IMR-90 (cell line): ENCODE data around the gene RAC2. TPM values are rescaled to one million over a fixed set of nuclear protein-coding genes. Genes with fewer than 3 reads are reported as not detected.

Experiments
- ATAC-seq: fragments of 200-7000 bp; cut with Tn5 transposase; 2 replicates; pipeline ENCODE4 v1.9.1; 2020; ENCODE audit warnings: low read depth, mild to moderate bottlenecking, moderate library complexity
- BruUV-seq: library from RNA; stranded (reverse); fragments of 400-500 nt; replicated peaks from 2 replicates; lab custom pipeline; 2021; lab: Mats Ljungman, UMichigan
- CTCF ChIA-PET: fragments of 300-600 bp; formaldehyde crosslinking; extraction: SDS; loops from one replicate; lab custom pipeline; 2021; ENCODE audit warnings: antibody characterized with exemption; lab: Yijun Ruan, JAX
- POLR2A ChIA-PET: fragments of 300-600 bp; sonication (Branson Sonifier 250); formaldehyde crosslinking; loops from one replicate; lab custom pipeline; 2022; ENCODE audit warnings: antibody characterized with exemption; ENCODE audit not compliant: unreplicated experiment; lab: Charles Lee
- DNase-seq: peaks from one replicate; pipeline ENCODE4 v3.0.0; 2013
- H2AFZ ChIP-seq: replicated peaks from 2 replicates; pipeline ENCODE3; 2013; ENCODE audit warnings: low read length, mild to moderate bottlenecking; ENCODE audit not compliant: poor library complexity
- H2AK5ac ChIP-seq: 2 replicates; pipeline ENCODE4 v1.6.1; 2013; ENCODE audit warnings: low read depth, low read length, inconsistent platforms
- H2AK9ac ChIP-seq: replicated peaks from 2 replicates; pipeline ENCODE3; 2013; ENCODE audit warnings: mild to moderate bottlenecking, low read depth, low read length, moderate library complexity; ENCODE audit not compliant: poor library complexity
- H2BK120ac ChIP-seq: 2 replicates; pipeline ENCODE4 v1.6.1; 2013; ENCODE audit warnings: low read depth, low read length, inconsistent platforms
- H2BK15ac ChIP-seq: 3 replicates; pipeline ENCODE4 v1.6.1; 2013; ENCODE audit warnings: low read depth, low read length, inconsistent platforms
- H2BK20ac ChIP-seq: 2 replicates; pipeline ENCODE4 v1.6.1; 2013; ENCODE audit warnings: low read depth, mild to moderate bottlenecking, inconsistent platforms, low read length, moderate library complexity
- H2BK5ac ChIP-seq: 2 replicates; pipeline ENCODE4 v1.6.1; 2013; ENCODE audit warnings: mild to moderate bottlenecking, low read depth, low read length, inconsistent platforms; ENCODE audit not compliant: poor library complexity, severe bottlenecking
- H3K14ac ChIP-seq: replicated peaks from 2 replicates; pipeline ENCODE4 v1.6.1; 2013; ENCODE audit warnings: low read depth, low read length, inconsistent platforms
- H3K18ac ChIP-seq: 2 replicates; pipeline ENCODE4 v1.6.1; 2013; ENCODE audit warnings: low read depth, low read length, control low read depth
- H3K23ac ChIP-seq: 2 replicates; pipeline ENCODE4 v1.6.1; 2013; ENCODE audit warnings: low read depth, low read length, inconsistent platforms
- H3K27ac ChIP-seq: 2 replicates; pipeline ENCODE4 v1.5.1; 2013; ENCODE audit warnings: mild to moderate bottlenecking, control low read depth, low read length; ENCODE audit not compliant: insufficient read depth
- H3K27me3 ChIP-seq: 2 replicates; pipeline ENCODE4 v1.6.1; 2013; ENCODE audit warnings: low read length; ENCODE audit not compliant: control insufficient read depth, insufficient read depth
- H3K36me3 ChIP-seq: 2 replicates; pipeline ENCODE4 v1.6.1; 2013; ENCODE audit warnings: low read length, mixed read lengths; ENCODE audit not compliant: control insufficient read depth, insufficient read depth
- H3K4ac ChIP-seq: 2 replicates; pipeline ENCODE4 v1.6.1; 2013; ENCODE audit warnings: low read depth, low read length, inconsistent platforms
- H3K4me1 ChIP-seq: 2 replicates; pipeline ENCODE4 v1.6.1; 2013; ENCODE audit warnings: low read length, mixed read lengths; ENCODE audit not compliant: control insufficient read depth, insufficient read depth
- H3K4me2 ChIP-seq: 2 replicates; pipeline ENCODE4 v1.6.1; 2013; ENCODE audit warnings: low read depth, mild to moderate bottlenecking, control low read depth, low read length, moderate library complexity
- H3K4me3 ChIP-seq: 2 replicates; pipeline ENCODE4 v1.5.1; 2013; ENCODE audit warnings: low read depth, mild to moderate bottlenecking, control low read depth, low read length, moderate library complexity; ENCODE audit not compliant: insufficient read depth
- H3K56ac ChIP-seq: 2 replicates; pipeline ENCODE4 v1.6.1; 2013; ENCODE audit warnings: low read length, inconsistent platforms; ENCODE audit not compliant: insufficient read depth; ENCODE audit errors: extremely low read depth
- H3K79me1 ChIP-seq, 2 experiments: 2 replicates each; pipeline ENCODE4 v1.6.1; 2013; ENCODE audit warnings: low read length in 2 of 2, inconsistent platforms in 1 of 2, low read depth in 1 of 2
- H3K9ac ChIP-seq: 2 replicates; pipeline ENCODE4 v1.6.1; 2013; ENCODE audit warnings: low read depth, low read length, control low read depth
- H3K9me1 ChIP-seq: 2 replicates; pipeline ENCODE4 v1.6.1; 2013; ENCODE audit warnings: low read length, inconsistent platforms; ENCODE audit not compliant: insufficient read depth
- H3K9me3 ChIP-seq: 2 replicates; pipeline ENCODE4 v1.6.1; 2013; ENCODE audit warnings: low read length; ENCODE audit not compliant: control insufficient read depth, insufficient read depth
- H4K20me1 ChIP-seq: 2 replicates; pipeline ENCODE4 v1.6.1; 2013; ENCODE audit warnings: low read length, inconsistent platforms; ENCODE audit not compliant: insufficient read depth
- H4K5ac ChIP-seq: 2 replicates; pipeline ENCODE4 v1.6.1; 2013; ENCODE audit warnings: mild to moderate bottlenecking, low read depth, low read length, control low read depth
- H4K8ac ChIP-seq, 2 experiments: 2 replicates each; pipeline ENCODE4 v1.6.1; 2013; ENCODE audit warnings: low read depth in 2 of 2, low read length in 2 of 2, control low read depth in 1 of 2, inconsistent platforms in 1 of 2
- H4K91ac ChIP-seq: 2 replicates; pipeline ENCODE4 v1.6.1; 2013; ENCODE audit warnings: low read depth, low read length, inconsistent platforms; ENCODE audit not compliant: insufficient read depth
- CHD1 ChIP-seq: IDR thresholded peaks from 2 replicates; pipeline ENCODE4 v1.6.1; 2012; ENCODE audit warnings: low read depth, low read length, improper control_type of control experiment
- FOS ChIP-seq: fragments of 150-350 bp; IDR thresholded peaks from 2 replicates; pipeline ENCODE4 v1.6.1; 2016; ENCODE audit warnings: low read depth, low read length
- MAFK ChIP-seq: IDR thresholded peaks from 2 replicates; pipeline ENCODE4 v1.6.1; 2012; ENCODE audit warnings: low read depth, low read length, improper control_type of control experiment
- MAZ ChIP-seq: IDR thresholded peaks from 2 replicates; pipeline ENCODE4 v1.6.1; 2012; ENCODE audit warnings: low read depth, mild to moderate bottlenecking, low read length, improper control_type of control experiment, moderate library complexity, borderline replicate concordance
- MXI1 ChIP-seq: IDR thresholded peaks from 2 replicates; pipeline ENCODE4 v1.6.1; 2012; ENCODE audit warnings: low read depth, mild to moderate bottlenecking, low read length, moderate library complexity, borderline replicate concordance
- NFE2L2 ChIP-seq: fragments of 150-350 bp; IDR thresholded peaks from 2 replicates; pipeline ENCODE4 v1.6.1; 2016; ENCODE audit warnings: low read depth, mild to moderate bottlenecking, low read length
- RAD21 ChIP-seq: IDR thresholded peaks from 2 replicates; pipeline ENCODE4 v1.6.1; 2012; ENCODE audit warnings: low read length, improper control_type of control experiment
- RCOR1 ChIP-seq: IDR thresholded peaks from 2 replicates; pipeline ENCODE4 v1.6.1; 2012; ENCODE audit warnings: mild to moderate bottlenecking, low read length, improper control_type of control experiment; ENCODE audit not compliant: insufficient replicate concordance
- WGBS, 2 experiments: methylation state at CpG; one replicate each; pipeline versions ENCODE4 v1.1.5 to v1.1.7; 2013; ENCODE audit warnings: missing lambda C conversion rate in 2 of 2; ENCODE audit not compliant: insufficient read length in 1 of 2; ENCODE audit errors: extremely low coverage in 2 of 2; 5-methylcytosine and 5-hydroxymethylcytosine counted together
- dilution Hi-C: fragments of 300-500 bp; cut with HindIII; formaldehyde crosslinking; loops from one replicate; pipeline ENCODE4 v1.14.3; 2018; ENCODE audit warnings: low sequenced_read_pairs; ENCODE audit not compliant: unreplicated experiment
- in situ Hi-C: fragments of 300-500 bp; cut with MboI; formaldehyde crosslinking; loops from 3 replicates; pipeline ENCODE4 v1.14.3; 2019; ENCODE audit warnings: low sequenced_read_pairs, inconsistent platforms, mixed read lengths
- intact Hi-C: fragments of 100-400 bp; cut with micrococcal nuclease; formaldehyde crosslinking; loops from 2 replicates; pipeline ENCODE4 v1.10.0; 2022
- polyA plus RNA-seq, 3 experiments: library from polyadenylated mRNA; depleted of rRNA; stranded (reverse); fragments of >200 nt; gene quantifications; 2 replicates each; pipeline ENCODE4 v1.2.3, GENCODE V29; 2012; ENCODE audit warnings: low replicate concordance in 1 of 3
- total RNA-seq: library from RNA; depleted of rRNA; stranded (reverse); fragments of >200 nt; gene quantifications from 2 replicates; pipeline ENCODE4 v1.2.3, GENCODE V29; 2012
- TF ChIP-seq, protein P1 (sequence below): fragments of 150-350 bp; IDR thresholded peaks from 2 replicates; pipeline ENCODE4 v1.6.1; 2017; ENCODE audit warnings: mild to moderate bottlenecking, antibody characterized with exemption, low read length, low read depth

Gene RAC2
- total and polyA plus RNA-seq, 2 of the 4 experiments (the other 2 are of a cell fraction) = 10.0 to 72.3 TPM

DNA sequence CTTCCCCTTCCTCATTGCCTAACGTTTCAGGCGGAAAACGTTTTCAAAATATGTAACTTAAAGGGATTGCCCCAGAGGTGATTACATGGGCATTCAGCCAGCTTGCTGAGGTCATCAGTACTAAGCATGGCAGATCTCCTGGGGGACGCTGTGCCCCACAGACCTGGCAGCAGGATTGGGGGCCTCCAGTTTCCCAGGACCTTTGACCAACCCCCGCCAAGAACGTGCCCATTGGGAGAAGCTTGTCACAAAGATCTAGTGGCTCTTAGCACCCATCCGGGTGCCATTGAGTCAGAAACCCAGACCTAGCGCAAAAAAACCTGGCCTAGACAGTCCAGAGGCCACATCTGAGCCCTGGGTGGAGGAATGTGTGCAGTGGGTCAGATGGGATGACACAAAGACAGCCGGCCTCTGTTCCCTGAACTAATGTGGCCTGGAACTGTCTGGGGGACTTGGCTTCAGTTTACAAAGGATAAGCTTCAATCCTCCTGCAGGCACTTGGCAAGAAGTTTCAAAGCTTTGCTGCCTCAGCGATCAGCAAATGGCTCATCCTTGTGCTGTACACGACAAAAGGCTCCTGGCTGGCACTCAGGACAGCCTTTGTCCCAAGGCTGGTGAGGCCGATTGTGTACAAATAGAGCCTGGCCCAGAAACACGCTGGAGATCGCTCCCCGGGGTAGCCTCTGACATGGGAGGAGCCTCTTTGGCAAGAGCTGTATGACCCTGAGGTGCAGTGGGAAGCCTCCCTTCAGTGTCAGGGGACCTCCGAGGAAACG is 65.5 kb downstream of the RAC2 start:
- Histone ChIP-seq H3K4me3 (no peak overlapping the region), H4K5ac (no peak overlapping the region), H4K91ac (0 out of 2 replicates have a peak overlapping the region, but pooled peaks have one; percentile 18), H3K36me3 (peaks cover 8% of the 10 kb centered on the region; the same call in 1 of the 2 replicates), H4K20me1 (no peaks in the 10 kb centered on the region), H3K14ac (no peak overlapping the region), H4K8ac (no peak overlapping the region), H3K23ac (no peak overlapping the region), H3K18ac (no peak overlapping the region), H3K9me3 (no peaks in the 10 kb centered on the region), H2BK15ac (no peak overlapping the region), H2BK120ac (no peak overlapping the region), H3K9ac (no peak overlapping the region), H3K27me3 (peaks cover 11% of the 10 kb centered on the region), H3K9me1 (peaks cover 6% of the 10 kb centered on the region; the same call in 1 of the 2 replicates), H3K56ac (no peak overlapping the region), H3K27ac (no peak overlapping the region), H3K4me2 (no peak overlapping the region), H3K4me1 (peaks cover 17% of the 10 kb centered on the region), H3K79me1 (no peaks in the 10 kb centered on the region), H2BK20ac (no peak overlapping the region), H2BK5ac (no peak overlapping the region), H2AK9ac (no peak overlapping the region), H3K4ac (no peak overlapping the region), H2AFZ (peak overlapping the region; percentile 3), H2AK5ac (no peak overlapping the region; the same call in 1 of the 2 replicates)
- intact Hi-C loops = no loop called here
- 41% methylated on average over 12 of the region's 17 CpGs; no CpG with 5 or more reads in 1 of the 2 experiments for WGBS, 2 experiments
- dilution Hi-C loops = no loop called here
- in situ Hi-C loops = loop anchor here (10.0 kb wide), 1 partner anchor 286 kb away; no protein-coding TSS in a partner anchor
- POLR2A ChIA-PET = no interaction called here
- ATAC-seq (no peak; the same call in 1 of the 2 replicates), DNase-seq (no peak)
- no peak for TF ChIP-seq NFE2L2
- no peak for TF ChIP-seq CHD1
- TF ChIP-seq FOS = no peak
- no peak for TF ChIP-seq MAZ
- TF ChIP-seq MAFK = no peak
- no peak for TF ChIP-seq RAD21
- no peak for TF ChIP-seq MXI1
- TF ChIP-seq, protein P1, sequence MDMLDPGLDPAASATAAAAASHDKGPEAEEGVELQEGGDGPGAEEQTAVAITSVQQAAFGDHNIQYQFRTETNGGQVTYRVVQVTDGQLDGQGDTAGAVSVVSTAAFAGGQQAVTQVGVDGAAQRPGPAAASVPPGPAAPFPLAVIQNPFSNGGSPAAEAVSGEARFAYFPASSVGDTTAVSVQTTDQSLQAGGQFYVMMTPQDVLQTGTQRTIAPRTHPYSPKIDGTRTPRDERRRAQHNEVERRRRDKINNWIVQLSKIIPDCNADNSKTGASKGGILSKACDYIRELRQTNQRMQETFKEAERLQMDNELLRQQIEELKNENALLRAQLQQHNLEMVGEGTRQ = no peak
- TF ChIP-seq RCOR1 = no peak
- no TSS peak for BruUV-seq
- CTCF ChIA-PET = interaction anchor here (0.7 kb wide), 1 partner anchor 135 kb away, joined by 3 read pairs; no protein-coding TSS in a partner anchor
